ENCODE measurements around the gene ARPIN.

The ARPIN gene

GRCh38 chr15:89900849-89901248 is 11.9 kb downstream of the ARPIN start:
- Histone ChIP-seq H3K4me3 (replicated peaks; ENCODE audit: insufficient read depth, low read length) (no peak overlapping the region), H3K27me3 (ENCODE audit: insufficient read depth, poor library complexity, severe bottlenecking) (no peaks in the 10 kb centered on the region), H3K27ac (replicated peaks) (no peak overlapping the region)
- no peak for DNase-seq (ENCODE audit: low read depth in 1 of 2, low spot score in 1 of 2)
- TF ChIP-seq, protein P1, sequence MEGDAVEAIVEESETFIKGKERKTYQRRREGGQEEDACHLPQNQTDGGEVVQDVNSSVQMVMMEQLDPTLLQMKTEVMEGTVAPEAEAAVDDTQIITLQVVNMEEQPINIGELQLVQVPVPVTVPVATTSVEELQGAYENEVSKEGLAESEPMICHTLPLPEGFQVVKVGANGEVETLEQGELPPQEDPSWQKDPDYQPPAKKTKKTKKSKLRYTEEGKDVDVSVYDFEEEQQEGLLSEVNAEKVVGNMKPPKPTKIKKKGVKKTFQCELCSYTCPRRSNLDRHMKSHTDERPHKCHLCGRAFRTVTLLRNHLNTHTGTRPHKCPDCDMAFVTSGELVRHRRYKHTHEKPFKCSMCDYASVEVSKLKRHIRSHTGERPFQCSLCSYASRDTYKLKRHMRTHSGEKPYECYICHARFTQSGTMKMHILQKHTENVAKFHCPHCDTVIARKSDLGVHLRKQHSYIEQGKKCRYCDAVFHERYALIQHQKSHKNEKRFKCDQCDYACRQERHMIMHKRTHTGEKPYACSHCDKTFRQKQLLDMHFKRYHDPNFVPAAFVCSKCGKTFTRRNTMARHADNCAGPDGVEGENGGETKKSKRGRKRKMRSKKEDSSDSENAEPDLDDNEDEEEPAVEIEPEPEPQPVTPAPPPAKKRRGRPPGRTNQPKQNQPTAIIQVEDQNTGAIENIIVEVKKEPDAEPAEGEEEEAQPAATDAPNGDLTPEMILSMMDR (IDR thresholded peaks at IDR 0.05; ENCODE audit: insufficient read depth, low read length), result no peak
- TF ChIP-seq GABPA (IDR thresholded peaks at IDR 0.05; ENCODE audit: low read depth) (no peak), REST (IDR thresholded peaks at IDR 0.05; ENCODE audit: insufficient replicate concordance, low read depth) (no peak), SPI1 (IDR thresholded peaks at IDR 0.05; ENCODE audit: borderline replicate concordance, low read depth) (no peak), POLR2AphosphoS5 (IDR thresholded peaks at IDR 0.05; ENCODE audit: low read depth) (no peak)

DNA sequence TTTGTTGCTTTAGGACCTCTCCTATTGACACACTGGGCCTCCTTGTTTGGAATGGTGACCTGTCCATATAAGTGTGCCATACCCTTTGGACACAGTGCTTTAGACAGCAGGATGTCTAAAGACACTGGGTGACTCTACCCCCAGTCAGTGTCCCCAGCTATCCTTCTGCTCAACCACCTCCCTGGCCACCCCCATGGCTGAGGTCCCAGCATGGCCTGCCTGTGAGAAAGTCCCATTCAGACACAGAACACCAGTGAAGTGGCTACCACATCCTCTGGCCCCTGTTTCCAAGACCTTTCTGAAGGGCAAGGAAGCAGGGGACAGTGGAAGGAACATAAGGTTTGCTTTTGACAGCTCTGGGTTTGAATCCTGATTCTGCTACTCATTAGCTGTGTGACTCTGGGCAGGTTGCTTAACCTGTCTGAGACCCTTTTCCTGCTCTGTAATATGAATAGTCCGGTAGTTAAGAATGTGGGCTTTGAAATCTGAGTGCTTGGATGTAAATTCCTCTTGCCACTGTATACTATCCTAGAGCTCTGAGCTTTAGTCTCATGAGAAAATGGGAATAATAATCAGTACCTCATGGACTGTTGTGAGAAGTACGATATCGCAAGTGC is 12.7 kb downstream of the ARPIN start:
- no peak for DNase-seq (ENCODE audit: low read depth in 1 of 2, low spot score in 1 of 2)
- Histone ChIP-seq H3K4me3 (replicated peaks; ENCODE audit: insufficient read depth, low read length) (no peak overlapping the region), H3K27ac (replicated peaks) (no peak overlapping the region), H3K27me3 (ENCODE audit: insufficient read depth, poor library complexity, severe bottlenecking) (no peaks in the 10 kb centered on the region)
- no peak for TF ChIP-seq GABPA (IDR thresholded peaks at IDR 0.05; ENCODE audit: low read depth)
- TF ChIP-seq, protein P1 (IDR thresholded peaks at IDR 0.05; ENCODE audit: insufficient read depth, low read length), result no peak
- no peak for TF ChIP-seq POLR2AphosphoS5 (IDR thresholded peaks at IDR 0.05; ENCODE audit: low read depth)
- TF ChIP-seq REST (IDR thresholded peaks at IDR 0.05; ENCODE audit: insufficient replicate concordance, low read depth), result no peak
- no peak for TF ChIP-seq SPI1 (IDR thresholded peaks at IDR 0.05; ENCODE audit: borderline replicate concordance, low read depth)

DNA sequence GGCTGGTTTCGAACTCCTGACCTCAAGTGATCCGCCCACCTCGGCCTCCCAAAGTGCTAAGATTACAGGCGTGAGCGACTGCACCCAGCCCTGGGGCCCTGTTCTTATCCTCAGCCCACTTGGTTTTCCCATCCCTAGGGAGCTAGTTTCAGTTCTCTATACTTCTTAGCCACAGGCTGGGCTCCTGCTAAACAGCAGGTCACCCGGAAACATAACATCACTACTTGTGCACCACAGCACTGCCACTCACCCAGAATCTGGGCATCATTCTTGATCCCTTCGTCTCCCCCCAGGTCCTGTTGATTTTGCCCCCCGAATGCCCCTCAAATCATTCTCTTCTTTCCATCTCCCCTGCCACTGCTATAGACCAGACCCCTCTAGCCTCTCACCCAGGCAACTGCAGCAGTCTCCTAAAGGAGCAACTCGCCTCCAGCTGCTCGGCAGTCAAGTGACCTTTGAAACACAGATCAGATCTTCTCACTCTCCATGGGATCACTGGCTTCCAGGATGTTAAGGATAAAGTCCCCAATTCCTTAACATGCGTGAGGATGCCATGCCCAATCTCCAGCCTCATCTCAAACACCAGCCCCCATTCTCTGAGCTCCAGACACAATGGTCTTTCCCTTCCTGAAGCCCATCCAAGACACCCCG is 13.3 kb downstream of the ARPIN start:
- TF ChIP-seq REST (IDR thresholded peaks at IDR 0.05; ENCODE audit: insufficient replicate concordance, low read depth) (no peak), POLR2AphosphoS5 (IDR thresholded peaks at IDR 0.05; ENCODE audit: low read depth) (no peak), GABPA (IDR thresholded peaks at IDR 0.05; ENCODE audit: low read depth) (no peak), SPI1 (IDR thresholded peaks at IDR 0.05; ENCODE audit: borderline replicate concordance, low read depth) (no peak)
- TF ChIP-seq, protein P1 (IDR thresholded peaks at IDR 0.05; ENCODE audit: insufficient read depth, low read length), result no peak
- Histone ChIP-seq H3K27me3 (ENCODE audit: insufficient read depth, poor library complexity, severe bottlenecking) (no peaks in the 10 kb centered on the region), H3K4me3 (replicated peaks; ENCODE audit: insufficient read depth, low read length) (no peak overlapping the region), H3K27ac (replicated peaks) (no peak overlapping the region)
- peak in 1 of 2 experiments; percentile 64 for DNase-seq (ENCODE audit: low read depth in 1 of 2, low spot score in 1 of 2)
